Testis (tissue), 3 donors: ENCODE results near the gene DLX3. TPM values are rescaled to one million over a fixed set of nuclear protein-coding genes. Genes with fewer than 3 reads are reported as not detected.
A peak's percentile ranks its signal among the peaks of the same experiment; 100 is the strongest.

Experiments used
- DNase-seq: peaks from one replicate; pipeline ENCODE4 v3.0.0-alpha.2; 2019
- H3K27ac ChIP-seq, 2 donors: fragments of 200-600 bp; sonication (generic); one replicate each; pipeline ENCODE4 v1.5.1; 2019
- H3K27me3 ChIP-seq: fragments of 200-600 bp; sonication (generic); one replicate; pipeline ENCODE4 v1.5.1; 2019
- H3K36me3 ChIP-seq: fragments of 200-600 bp; sonication (generic); one replicate; pipeline ENCODE4 v1.5.1; 2017; ENCODE audit warnings: low read depth; ENCODE audit errors: missing control alignments
- H3K4me1 ChIP-seq: fragments of 200-600 bp; sonication (generic); one replicate; pipeline ENCODE4 v1.5.1; 2019
- H3K4me3 ChIP-seq, 2 donors: fragments of 200-600 bp; sonication (generic); one replicate each; pipeline ENCODE4 v1.5.1; 2017 to 2019
- H3K9me3 ChIP-seq: fragments of 200-600 bp; sonication (generic); one replicate; pipeline ENCODE4 v1.5.1; 2017
- POLR2A ChIP-seq: fragments of 450-650 bp; IDR thresholded peaks from one replicate; pipeline ENCODE4 v1.6.1; 2017; ENCODE audit warnings: antibody characterized with exemption, mild to moderate bottlenecking, moderate library complexity
- WGBS, 2 donors: methylation state at CpG; one replicate each; pipeline ENCODE4 v1.1.5; 2018; 5-methylcytosine and 5-hydroxymethylcytosine counted together
- intact Hi-C: fragments of 100-400 bp; cut with DNase I; formaldehyde crosslinking; loops from one replicate; pipeline ENCODE4 v1.15.1; 2023; ENCODE audit warnings: low total_unique reads
- polyA plus RNA-seq: library from polyadenylated mRNA; stranded (reverse); fragments of 350-450 nt; fragmentation: Illumina TruSeq; extraction: RNeasy Lipid Tissue Mini Kit (QIAGEN cat#74804); gene quantifications from one replicate; pipeline ENCODE4 v1.2.3, GENCODE V29; 2014; ENCODE audit warnings: low read depth, low replicate concordance; ENCODE audit not compliant: insufficient read depth
- total RNA-seq, 2 donors: library from RNA; depleted of rRNA; stranded (reverse); fragments of >200 nt; gene quantifications; one replicate each; pipeline ENCODE4 v1.2.3, GENCODE V29; 2016
- TF ChIP-seq, protein P1 (sequence below), 3 experiments: fragments of 450-650 bp in 2 of 3; fragments of 200-600 bp in 1 of 3; sonication (generic) in 1 of 3; IDR thresholded peaks; one replicate each; pipeline ENCODE4 v1.5.1; 2016 to 2019; ENCODE audit warnings: antibody characterized with exemption in 3 of 3, mild to moderate bottlenecking in 2 of 3, moderate library complexity in 1 of 3

The DLX3 gene
- total and polyA plus RNA-seq, 3 donors from 2014 or later: 1.0 to 1.5 (median 1.4) TPM

DNA sequence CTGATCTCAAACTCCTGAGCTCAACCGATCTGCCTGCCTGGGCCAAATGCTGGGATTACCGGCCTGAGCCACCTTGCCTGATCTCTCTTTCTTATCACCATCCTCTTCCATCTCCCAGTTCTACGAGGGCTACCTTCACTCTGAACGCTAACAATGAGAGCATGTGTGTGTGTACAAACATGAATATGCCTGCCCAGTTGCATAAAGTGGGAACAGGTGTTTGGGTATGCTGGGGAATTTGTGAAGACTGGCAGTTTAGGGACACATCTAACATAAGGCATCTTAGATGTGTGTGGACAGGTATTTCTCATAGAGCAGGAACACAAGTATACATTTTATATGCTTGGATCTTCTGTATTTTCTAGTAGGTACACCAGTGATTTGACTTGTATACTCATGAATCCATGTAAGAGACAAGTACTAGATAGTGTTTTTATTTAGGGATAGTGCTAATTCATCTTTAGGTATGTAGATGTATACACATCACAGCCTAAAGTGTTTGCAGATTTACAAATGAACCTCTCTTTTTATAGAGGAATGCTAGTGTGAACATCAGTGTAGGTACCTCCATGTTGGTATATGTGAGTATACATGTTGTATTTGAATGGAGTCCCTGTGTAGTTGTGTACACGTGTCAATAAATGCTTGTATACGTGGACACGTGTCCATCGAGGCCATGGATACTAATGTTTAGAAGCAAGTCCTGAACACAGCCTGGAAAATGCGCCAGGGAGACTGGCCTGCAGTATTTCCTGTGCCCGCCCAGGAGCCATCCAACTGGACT is 27.2 kb downstream of the DLX3 start:
- H3K9me3 ChIP-seq: no peaks in the 10 kb centered on the region
- DNase-seq: no peak
- H3K27me3 ChIP-seq: peaks cover 19% of the 10 kb centered on the region
- intact Hi-C loops: no loop called here
- peaks cover 32% of the 10 kb centered on the region for H3K4me1 ChIP-seq
- WGBS, 2 donors: 34 to 37% methylated on average over 9 to 10 of the region's 10 CpGs
- no peaks in the 10 kb centered on the region for H3K36me3 ChIP-seq
- H3K4me3 ChIP-seq: peak overlapping the region; percentile 45 to 53
- no peak overlapping the region for H3K27ac ChIP-seq
- TF ChIP-seq POLR2A: no peak
- TF ChIP-seq, protein P1, sequence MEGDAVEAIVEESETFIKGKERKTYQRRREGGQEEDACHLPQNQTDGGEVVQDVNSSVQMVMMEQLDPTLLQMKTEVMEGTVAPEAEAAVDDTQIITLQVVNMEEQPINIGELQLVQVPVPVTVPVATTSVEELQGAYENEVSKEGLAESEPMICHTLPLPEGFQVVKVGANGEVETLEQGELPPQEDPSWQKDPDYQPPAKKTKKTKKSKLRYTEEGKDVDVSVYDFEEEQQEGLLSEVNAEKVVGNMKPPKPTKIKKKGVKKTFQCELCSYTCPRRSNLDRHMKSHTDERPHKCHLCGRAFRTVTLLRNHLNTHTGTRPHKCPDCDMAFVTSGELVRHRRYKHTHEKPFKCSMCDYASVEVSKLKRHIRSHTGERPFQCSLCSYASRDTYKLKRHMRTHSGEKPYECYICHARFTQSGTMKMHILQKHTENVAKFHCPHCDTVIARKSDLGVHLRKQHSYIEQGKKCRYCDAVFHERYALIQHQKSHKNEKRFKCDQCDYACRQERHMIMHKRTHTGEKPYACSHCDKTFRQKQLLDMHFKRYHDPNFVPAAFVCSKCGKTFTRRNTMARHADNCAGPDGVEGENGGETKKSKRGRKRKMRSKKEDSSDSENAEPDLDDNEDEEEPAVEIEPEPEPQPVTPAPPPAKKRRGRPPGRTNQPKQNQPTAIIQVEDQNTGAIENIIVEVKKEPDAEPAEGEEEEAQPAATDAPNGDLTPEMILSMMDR (IDR thresholded peaks at IDR 0.05): no peak

GRCh38 chr17:49967205-49967604 is 27.8 kb downstream of the DLX3 start:
- Histone ChIP-seq H3K4me1 (peaks cover 30% of the 10 kb centered on the region), H3K4me3 (no peak overlapping the region), H3K9me3 (no peaks in the 10 kb centered on the region), H3K27me3 (peaks cover 19% of the 10 kb centered on the region), H3K36me3 (no peaks in the 10 kb centered on the region), H3K27ac (no peak overlapping the region)
- TF ChIP-seq, protein P1 (IDR thresholded peaks at IDR 0.05): no peak
- TF ChIP-seq POLR2A: no peak
- intact Hi-C loops: no loop called here
- WGBS, 2 donors: 41 to 48% methylated on average over 3 of the region's 3 CpGs
- no peak for DNase-seq

DNA sequence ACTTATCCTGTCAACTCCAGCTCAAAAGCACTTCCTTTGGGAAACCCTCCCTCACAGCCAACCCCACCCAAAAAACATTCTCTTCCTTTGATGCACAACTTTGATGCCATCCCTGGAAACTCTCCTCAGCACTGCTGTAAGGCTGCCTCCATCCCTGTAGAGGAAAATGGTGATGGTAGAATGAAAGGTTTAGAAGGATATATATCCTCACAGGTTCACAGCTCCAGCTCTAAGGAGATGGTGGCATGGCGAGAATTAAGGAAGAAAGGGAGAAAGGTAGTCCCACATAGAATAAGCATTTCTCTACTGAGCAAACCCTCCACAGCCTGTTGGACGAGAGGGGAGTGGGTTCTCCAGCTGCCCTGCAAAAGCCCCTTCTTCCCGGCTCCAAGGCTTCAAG is 28.3 kb downstream of the DLX3 start:
- Histone ChIP-seq H3K4me3 (no peak overlapping the region), H3K27ac (no peak overlapping the region), H3K36me3 (no peaks in the 10 kb centered on the region), H3K4me1 (peaks cover 26% of the 10 kb centered on the region), H3K9me3 (no peaks in the 10 kb centered on the region), H3K27me3 (peaks cover 19% of the 10 kb centered on the region)
- intact Hi-C loops: no loop called here
- DNase-seq: no peak
- TF ChIP-seq POLR2A: no peak
- TF ChIP-seq, protein P1 (IDR thresholded peaks at IDR 0.05): no peak
- WGBS, 2 donors: 44 to 51% methylated on average over 3 of the region's 3 CpGs

- Histone ChIP-seq H3K4me1 (peaks cover 20% of the 10 kb centered on the region), H3K9me3 (no peaks in the 10 kb centered on the region), H3K36me3 (no peaks in the 10 kb centered on the region), H3K27ac (no peak overlapping the region), H3K4me3 (no peak overlapping the region), H3K27me3 (peaks cover 19% of the 10 kb centered on the region)
- TF ChIP-seq POLR2A: no peak
- TF ChIP-seq, protein P1 (IDR thresholded peaks at IDR 0.05): no peak
- WGBS, 2 donors: 7 to 11% methylated on average over 13 to 16 of the region's 16 CpGs
- DNase-seq: no peak
- intact Hi-C loops: no loop called here
These were observed 29.5 kb downstream of the DLX3 start for GRCh38 chr17:49965524-49965909.
